ENCODE results near the gene UMPS.

The UMPS gene

DNA sequence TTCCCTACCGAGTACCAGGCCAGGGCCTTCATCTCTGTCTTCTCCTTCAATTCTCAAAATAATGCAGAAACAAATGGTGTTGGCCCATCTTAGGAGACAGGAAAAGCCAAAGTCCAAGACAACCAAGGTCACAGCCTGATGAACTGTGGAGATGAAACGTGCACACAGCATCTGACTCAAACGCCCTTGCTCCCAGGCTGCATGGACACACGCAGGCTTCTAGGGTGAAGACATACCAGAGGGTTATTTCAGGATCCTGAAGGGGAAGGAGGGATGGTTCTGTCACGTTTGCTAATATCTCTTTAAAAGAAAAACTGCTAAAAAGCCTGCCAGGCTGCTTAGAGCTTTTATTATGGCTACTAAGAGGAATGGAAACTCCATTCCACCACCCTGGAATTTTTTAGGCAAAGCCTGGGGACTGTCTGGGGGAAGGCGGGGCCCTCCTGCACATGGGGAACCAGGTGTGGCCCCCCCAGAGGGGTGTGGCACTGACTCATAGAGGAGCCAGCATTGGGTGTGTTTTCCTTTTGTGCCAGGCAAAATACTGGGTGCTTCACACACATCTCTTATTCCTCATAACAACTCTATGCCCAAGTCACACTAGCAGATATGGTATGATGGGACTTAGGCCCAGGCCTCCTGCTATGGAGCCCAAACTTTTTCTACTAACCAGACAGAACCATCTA, 62.9 kb downstream of the UMPS start:
- H4K20me1 ChIP-seq (ENCODE audit: insufficient read depth, low read length, poor library complexity, severe bottlenecking): no peaks in the 10 kb centered on the region
- no peaks in the 10 kb centered on the region for H3K9me2 ChIP-seq (replicated peaks; ENCODE audit: low read depth, low read length)
- H3K79me2 ChIP-seq (ENCODE audit: insufficient read depth, low read length): no peaks in the 10 kb centered on the region
- no peak overlapping the region for H3K4me3 ChIP-seq (ENCODE audit: low read length, poor library complexity, severe bottlenecking)
- no peaks in the 10 kb centered on the region for H3K27me3 ChIP-seq (ENCODE audit: insufficient read depth, low read length, poor library complexity, severe bottlenecking)
- no peak overlapping the region for H2AFZ ChIP-seq (ENCODE audit: low read length)
- H3F3A ChIP-seq (ENCODE audit: low read depth): no peaks in the 10 kb centered on the region
- H3K9me3 ChIP-seq (ENCODE audit: insufficient read depth, low read depth, low read length): no peaks in the 10 kb centered on the region
- no peak overlapping the region for H3K4me2 ChIP-seq (ENCODE audit: low read depth, low read length, poor library complexity, severe bottlenecking)
- no peak for TF ChIP-seq EZH2phosphoT487 (IDR thresholded peaks at IDR 0.05; ENCODE audit: borderline replicate concordance)
- no peak for TF ChIP-seq CTCF (conservative IDR thresholded peaks at IDR 0.05; ENCODE audit: low read length)
- H3K4me1 ChIP-seq (ENCODE audit: insufficient read depth, low read length, poor library complexity, severe bottlenecking): no peaks in the 10 kb centered on the region
- no peaks in the 10 kb centered on the region for H3K36me3 ChIP-seq (ENCODE audit: insufficient read depth, low read length)
- H3K9ac ChIP-seq (ENCODE audit: low read depth, low read length, poor library complexity, severe bottlenecking): no peak overlapping the region

DNA sequence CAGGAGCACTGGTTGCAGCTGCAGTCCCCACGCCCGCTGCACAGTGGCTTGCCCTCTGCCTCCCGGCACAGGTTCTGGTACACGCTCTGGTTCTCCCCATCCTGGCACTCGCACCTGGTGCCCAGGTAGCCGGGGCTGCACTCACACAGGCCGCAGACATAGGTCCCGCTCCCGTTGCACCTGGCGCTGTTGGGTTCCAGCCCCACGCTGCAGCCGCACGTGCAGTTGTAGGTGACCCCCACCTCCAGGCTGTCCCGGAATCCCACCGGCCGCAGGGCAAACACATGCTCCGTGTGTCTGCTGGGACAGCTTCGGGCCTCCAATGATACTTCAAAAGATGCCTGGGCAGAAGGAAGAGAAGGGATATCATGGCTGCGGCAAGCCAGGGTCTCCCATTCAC, 66.2 kb downstream of the UMPS start:
- H3K79me2 ChIP-seq (ENCODE audit: insufficient read depth, low read length): no peaks in the 10 kb centered on the region
- no peaks in the 10 kb centered on the region for H3K36me3 ChIP-seq (ENCODE audit: insufficient read depth, low read length)
- TF ChIP-seq CTCF (conservative IDR thresholded peaks at IDR 0.05; ENCODE audit: low read length) (no peak), EZH2phosphoT487 (IDR thresholded peaks at IDR 0.05; ENCODE audit: borderline replicate concordance) (no peak)
- H3K4me3 ChIP-seq (ENCODE audit: low read length, poor library complexity, severe bottlenecking): no peak overlapping the region
- no peaks in the 10 kb centered on the region for H3K27me3 ChIP-seq (ENCODE audit: insufficient read depth, low read length, poor library complexity, severe bottlenecking)
- H3K9me2 ChIP-seq (replicated peaks; ENCODE audit: low read depth, low read length): no peaks in the 10 kb centered on the region
- no peak overlapping the region for H2AFZ ChIP-seq (ENCODE audit: low read length)
- H3K4me2 ChIP-seq (ENCODE audit: low read depth, low read length, poor library complexity, severe bottlenecking): no peak overlapping the region
- H3K9me3 ChIP-seq (ENCODE audit: insufficient read depth, low read depth, low read length): no peaks in the 10 kb centered on the region
- H4K20me1 ChIP-seq (ENCODE audit: insufficient read depth, low read length, poor library complexity, severe bottlenecking): no peaks in the 10 kb centered on the region
- no peaks in the 10 kb centered on the region for H3K4me1 ChIP-seq (ENCODE audit: insufficient read depth, low read length, poor library complexity, severe bottlenecking)
- H3K9ac ChIP-seq (ENCODE audit: low read depth, low read length, poor library complexity, severe bottlenecking): no peak overlapping the region
- no peaks in the 10 kb centered on the region for H3F3A ChIP-seq (ENCODE audit: low read depth)

GRCh38 chr3:124797426-124797945, 67.2 kb downstream of the UMPS start:
- H3K79me2 ChIP-seq (ENCODE audit: insufficient read depth, low read length): no peaks in the 10 kb centered on the region
- TF ChIP-seq CTCF (conservative IDR thresholded peaks at IDR 0.05; ENCODE audit: low read length) (no peak), EZH2phosphoT487 (IDR thresholded peaks at IDR 0.05; ENCODE audit: borderline replicate concordance) (no peak)
- no peaks in the 10 kb centered on the region for H3K36me3 ChIP-seq (ENCODE audit: insufficient read depth, low read length)
- H2AFZ ChIP-seq (ENCODE audit: low read length): no peak overlapping the region
- no peaks in the 10 kb centered on the region for H3K4me1 ChIP-seq (ENCODE audit: insufficient read depth, low read length, poor library complexity, severe bottlenecking)
- H3K4me3 ChIP-seq (ENCODE audit: low read length, poor library complexity, severe bottlenecking): no peak overlapping the region
- no peaks in the 10 kb centered on the region for H3K9me2 ChIP-seq (replicated peaks; ENCODE audit: low read depth, low read length)
- H3K9ac ChIP-seq (ENCODE audit: low read depth, low read length, poor library complexity, severe bottlenecking): no peak overlapping the region
- H3K27me3 ChIP-seq (ENCODE audit: insufficient read depth, low read length, poor library complexity, severe bottlenecking): no peaks in the 10 kb centered on the region
- H3K4me2 ChIP-seq (ENCODE audit: low read depth, low read length, poor library complexity, severe bottlenecking): no peak overlapping the region
- no peaks in the 10 kb centered on the region for H4K20me1 ChIP-seq (ENCODE audit: insufficient read depth, low read length, poor library complexity, severe bottlenecking)
- H3K9me3 ChIP-seq (ENCODE audit: insufficient read depth, low read depth, low read length): no peaks in the 10 kb centered on the region
- H3F3A ChIP-seq (ENCODE audit: low read depth): no peaks in the 10 kb centered on the region

Data from Loucy (cell line).